B cell (primary cell): ENCODE measurements around the gene SELENBP1. TPM values are rescaled to one million over a fixed set of nuclear protein-coding genes. Genes with fewer than 3 reads are reported as not detected.
A peak's percentile ranks its signal among the peaks of the same experiment; 100 is the strongest.

Source experiments
- ATAC-seq: fragments of 200-7000 bp; cut with Tn5 transposase; one replicate; pipeline ENCODE4 v1.10.0; 2021; ENCODE audit warnings: low read depth, mild to moderate bottlenecking, moderate number of reproducible peaks, moderate library complexity
- CTCF ChIA-PET: fragments of 350-600 bp; sonication (Branson Sonifier 250); formaldehyde crosslinking; loops from one replicate; lab custom pipeline; 2021; ENCODE audit warnings: antibody characterized with exemption, inconsistent platforms; lab: Charles Lee
- POLR2A ChIA-PET: fragments of 350-600 bp; sonication (Branson Sonifier 250); formaldehyde crosslinking; loops from one replicate; lab custom pipeline; 2021; ENCODE audit warnings: antibody characterized with exemption; lab: Charles Lee
- DNase-seq: peaks from one replicate; pipeline ENCODE4 v3.0.0; 2013
- H2AFZ ChIP-seq: 2 replicates; pipeline ENCODE4 v1.6.1; 2012; ENCODE audit warnings: mild to moderate bottlenecking, low read depth, low read length; ENCODE audit not compliant: insufficient read depth, poor library complexity, severe bottlenecking
- H3K27ac ChIP-seq, 2 donors: 1 replicate in 1 of 2; 2 replicates in 1 of 2; pipeline ENCODE4 v1.5.1; 2012 to 2013; ENCODE audit warnings: low read length in 2 of 2, mild to moderate bottlenecking in 2 of 2, moderate library complexity in 1 of 2
- H3K27me3 ChIP-seq, 4 experiments: fragments of 200-600 bp in 1 of 4; sonication (generic) in 1 of 4; replicated peaks in 1 of 4; 1 replicate in 2 of 4; 2 replicates in 2 of 4; pipeline versions ENCODE4 v1.6.1 to v1.7.0; 2013 to 2016; ENCODE audit warnings: low read length in 3 of 4, mild to moderate bottlenecking in 2 of 4, mixed read lengths in 1 of 4, moderate library complexity in 1 of 4; ENCODE audit not compliant: insufficient read depth in 4 of 4, control insufficient read depth in 3 of 4; ENCODE audit errors: control extremely low read depth in 1 of 4
- H3K36me3 ChIP-seq, 2 experiments: replicated peaks in 1 of 2; 1 replicate in 1 of 2; 2 replicates in 1 of 2; pipeline versions ENCODE4 v1.6.1 to v1.7.1; 2013; ENCODE audit warnings: low read length in 1 of 2; ENCODE audit not compliant: insufficient read depth in 2 of 2, control insufficient read depth in 1 of 2; ENCODE audit errors: control extremely low read depth in 1 of 2, extremely low read depth in 1 of 2
- H3K4me1 ChIP-seq, 2 donors: fragments of 200-600 bp in 1 of 2; sonication (generic) in 1 of 2; 1 replicate in 1 of 2; 2 replicates in 1 of 2; pipeline versions ENCODE4 v1.5.1 to v1.6.1; 2013 to 2017; ENCODE audit warnings: low read length in 2 of 2; ENCODE audit not compliant: control insufficient read depth in 2 of 2, insufficient read depth in 2 of 2
- H3K4me2 ChIP-seq: replicated peaks from 2 replicates; pipeline ENCODE3; 2012; ENCODE audit warnings: mild to moderate bottlenecking, low read depth, low read length; ENCODE audit not compliant: poor library complexity, severe bottlenecking
- H3K4me3 ChIP-seq, 5 experiments: fragments of 200-600 bp in 1 of 5; sonication (generic) in 1 of 5; 1 replicate in 3 of 5; 2 replicates in 2 of 5; pipeline versions ENCODE4 v1.5.1 to v1.7.0; 2011 to 2016; ENCODE audit warnings: low read length in 4 of 5, mild to moderate bottlenecking in 4 of 5, low read depth in 2 of 5, control low read depth in 1 of 5, moderate library complexity in 1 of 5; ENCODE audit not compliant: insufficient read depth in 1 of 5; ENCODE audit errors: control extremely low read depth in 1 of 5, extremely low read depth in 1 of 5
- H3K79me2 ChIP-seq: fragments of 200-600 bp; sonication (generic); one replicate; pipeline ENCODE4 v1.6.0; 2016; ENCODE audit warnings: low read length; ENCODE audit not compliant: control insufficient read depth, insufficient read depth
- H3K9ac ChIP-seq: fragments of 200-600 bp; sonication (generic); 2 replicates; pipeline ENCODE4 v1.6.1; 2017; ENCODE audit warnings: mild to moderate bottlenecking, low read length, moderate library complexity
- H3K9me3 ChIP-seq, 3 donors: one replicate each; pipeline versions ENCODE4 v1.6.1 to v1.7.1; 2013; ENCODE audit warnings: low read length in 2 of 3; ENCODE audit not compliant: control insufficient read depth in 2 of 3, insufficient read depth in 1 of 3; ENCODE audit errors: control extremely low read depth in 1 of 3
- H4K20me1 ChIP-seq: 2 replicates; pipeline ENCODE4 v1.6.0; 2012; ENCODE audit warnings: mild to moderate bottlenecking, low read length; ENCODE audit not compliant: insufficient read depth, control insufficient read depth, poor library complexity, severe bottlenecking
- H3K27ac Mint-ChIP-seq: one replicate; pipeline ENCODE4 v1.8.0; 2021; ENCODE audit warnings: mixed read lengths
- H3K27me3 Mint-ChIP-seq: one replicate; pipeline ENCODE4 v1.8.0; 2021; ENCODE audit warnings: mixed read lengths
- H3K4me1 Mint-ChIP-seq: one replicate; pipeline ENCODE4 v1.8.0; 2021; ENCODE audit warnings: mixed read lengths
- H3K4me3 Mint-ChIP-seq: one replicate; pipeline ENCODE4 v1.8.0; 2021; ENCODE audit warnings: mixed read lengths
- H3K9me3 Mint-ChIP-seq: one replicate; pipeline ENCODE4 v1.8.0; 2022; ENCODE audit warnings: mixed read lengths; ENCODE audit not compliant: insufficient read depth
- EZH2 ChIP-seq: IDR thresholded peaks from 2 replicates; pipeline ENCODE4 v1.6.1; 2012; ENCODE audit warnings: borderline replicate concordance, low read depth, mild to moderate bottlenecking, moderate library complexity, low read length; ENCODE audit not compliant: insufficient read depth, poor library complexity, severe bottlenecking
- WGBS: methylation state at CpG from one replicate; pipeline ENCODE4 v1.1.5; 2013; ENCODE audit warnings: missing lambda C conversion rate; ENCODE audit not compliant: insufficient coverage; 5-methylcytosine and 5-hydroxymethylcytosine counted together
- intact Hi-C: fragments of 100-400 bp; cut with micrococcal nuclease; formaldehyde crosslinking; loops from one replicate; pipeline ENCODE4 v1.10.0; 2022
- polyA plus RNA-seq: library from polyadenylated mRNA; depleted of rRNA; stranded (reverse); fragments of >200 nt; gene quantifications from 2 replicates; pipeline ENCODE4 v1.2.3, GENCODE V29; 2012
- total RNA-seq, 2 donors: library from RNA; stranded (reverse); fragments of 120-200 nt in 1 of 2; gene quantifications; 1 replicate in 1 of 2; 2 replicates in 1 of 2; pipeline versions ENCODE4 v1.2.3 to v1.2.4, GENCODE V29; 2013 to 2022
- TF ChIP-seq, protein P1 (sequence below): fragments of 200-600 bp; IDR thresholded peaks from one replicate; pipeline ENCODE4 v1.8.0; 2022; ENCODE audit warnings: antibody characterized with exemption, mild to moderate bottlenecking

Gene SELENBP1
- total and polyA plus RNA-seq, 2 donors (not counting 1 experiment from before 2014, with no cell fraction given): 0.37 TPM; not detected in 1

DNA sequence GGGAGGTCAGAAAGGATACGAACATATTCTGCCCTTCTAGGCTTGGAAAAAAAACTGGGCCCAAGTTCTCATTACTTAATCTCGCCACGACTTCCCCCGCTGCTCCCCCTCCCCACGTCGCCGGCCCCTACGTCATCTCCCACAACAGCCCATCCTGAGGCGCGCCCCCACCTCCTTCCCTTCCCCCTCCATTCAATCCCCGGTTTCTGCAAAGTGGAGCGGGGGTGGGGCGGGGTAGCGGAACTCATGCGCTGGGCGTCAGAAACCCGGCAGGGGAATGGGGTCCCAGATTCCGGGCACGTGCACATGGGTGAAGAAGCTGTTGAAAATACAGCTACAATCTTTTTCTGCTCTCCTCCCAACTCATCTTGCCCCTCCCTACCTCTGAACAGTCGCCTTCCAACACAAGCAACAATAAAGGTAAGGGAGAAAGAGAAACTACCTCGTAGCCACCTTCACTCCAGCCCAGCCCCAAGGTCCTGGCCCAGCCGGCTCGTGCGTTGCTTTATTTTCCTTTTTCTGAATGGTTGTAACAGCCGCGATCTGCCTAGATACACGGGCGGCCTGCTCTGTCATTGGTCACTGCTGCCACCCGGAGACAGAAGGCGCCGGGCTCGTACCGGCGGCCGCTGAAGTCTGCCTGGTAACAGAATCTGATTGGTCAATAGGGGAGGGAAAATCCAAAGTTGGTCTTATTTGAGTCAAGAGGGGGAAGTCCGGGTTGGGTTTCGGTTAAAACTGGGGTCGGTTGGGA lies 25.6 kb downstream of the SELENBP1 start, which contains the start of gene RFX5:
Gene RFX5 (minus strand): TSS at position 484 of the 754 bp plus-strand sequence. CDS start 932 bp downstream, outside the sequence.
- Histone ChIP-seq H4K20me1 (no peaks in the 10 kb centered on the region), H3K79me2 (peaks cover 45% of the 10 kb centered on the region), H3K27me3 (no peaks in the 10 kb centered on the region), H3K9me3 (peaks cover 0 to 17% (median 4%) of the 10 kb centered on the region in 3 donors), H3K4me2 (peak within 1 kb of the TSS; percentile 81), H2AFZ (peak within 1 kb of the TSS; percentile 66), H3K9ac (peak within 1 kb of the TSS; percentile 95), H3K36me3 (peaks cover 3 to 38% of the 10 kb centered on the region in 2 experiments), H3K4me3 (peak within 1 kb of the TSS; percentile 81 to 95 (median 85)), H3K4me1 (peaks cover 34 to 44% of the 10 kb centered on the region in 2 donors), H3K27ac (peak within 1 kb of the TSS; percentile 98 to 99)
- Mint-ChIP-seq H3K27ac (peak within 1 kb of the TSS; percentile 97), H3K27me3 (no peaks in the 10 kb centered on the region), H3K9me3 (no peaks in the 10 kb centered on the region), H3K4me1 (peaks cover 49% of the 10 kb centered on the region), H3K4me3 (peak within 1 kb of the TSS; percentile 92)
- peak; percentile 91 for ATAC-seq
- WGBS: under 1% methylated on average over 24 of the region's 38 CpGs
- peak; percentile 99 for DNase-seq
- intact Hi-C loops: loop anchor here (1.0 to 10.0 kb wide), 9 partner anchors 20 to 265 kb away; partner anchors contain the start of genes LYSMD1, PI4KB, PIP5K1A and POGZ
- CTCF ChIA-PET: interaction anchor here (1.2 kb wide), 2 partner anchors 10 to 46 kb away, joined by 3 to 4 read pairs; no protein-coding TSS in a partner anchor
- TF ChIP-seq, protein P1, sequence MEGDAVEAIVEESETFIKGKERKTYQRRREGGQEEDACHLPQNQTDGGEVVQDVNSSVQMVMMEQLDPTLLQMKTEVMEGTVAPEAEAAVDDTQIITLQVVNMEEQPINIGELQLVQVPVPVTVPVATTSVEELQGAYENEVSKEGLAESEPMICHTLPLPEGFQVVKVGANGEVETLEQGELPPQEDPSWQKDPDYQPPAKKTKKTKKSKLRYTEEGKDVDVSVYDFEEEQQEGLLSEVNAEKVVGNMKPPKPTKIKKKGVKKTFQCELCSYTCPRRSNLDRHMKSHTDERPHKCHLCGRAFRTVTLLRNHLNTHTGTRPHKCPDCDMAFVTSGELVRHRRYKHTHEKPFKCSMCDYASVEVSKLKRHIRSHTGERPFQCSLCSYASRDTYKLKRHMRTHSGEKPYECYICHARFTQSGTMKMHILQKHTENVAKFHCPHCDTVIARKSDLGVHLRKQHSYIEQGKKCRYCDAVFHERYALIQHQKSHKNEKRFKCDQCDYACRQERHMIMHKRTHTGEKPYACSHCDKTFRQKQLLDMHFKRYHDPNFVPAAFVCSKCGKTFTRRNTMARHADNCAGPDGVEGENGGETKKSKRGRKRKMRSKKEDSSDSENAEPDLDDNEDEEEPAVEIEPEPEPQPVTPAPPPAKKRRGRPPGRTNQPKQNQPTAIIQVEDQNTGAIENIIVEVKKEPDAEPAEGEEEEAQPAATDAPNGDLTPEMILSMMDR: no peak
- no peak for TF ChIP-seq EZH2
- POLR2A ChIA-PET: interaction anchor here (1.0 to 1.8 kb wide), 4 partner anchors 10 to 65 kb away, joined by 4 to 11 read pairs (median 6); partner anchors contain the start of genes PI4KB, PSMB4 and ZNF687
